CD4-positive, alpha-beta T cell (primary cell): ENCODE results near the gene SLC16A12. TPM values are rescaled to one million over a fixed set of nuclear protein-coding genes. Genes with fewer than 3 reads are reported as not detected.
A peak's percentile ranks its signal among the peaks of the same experiment; 100 is the strongest.

Experiments used
- ATAC-seq: fragments of 200-7000 bp; cut with Tn5 transposase; one replicate; pipeline ENCODE4 v1.10.0; 2022; ENCODE audit warnings: mild to moderate bottlenecking; ENCODE audit not compliant: poor library complexity
- CTCF ChIA-PET: fragments of 350-600 bp; sonication (Branson Sonifier 250); formaldehyde crosslinking; loops from one replicate; lab custom pipeline; 2021; ENCODE audit warnings: antibody characterized with exemption, inconsistent platforms; lab: Charles Lee
- POLR2A ChIA-PET: fragments of 350-600 bp; sonication (Branson Sonifier 250); formaldehyde crosslinking; loops from one replicate; lab custom pipeline; 2021; ENCODE audit warnings: antibody characterized with exemption, inconsistent platforms; lab: Charles Lee
- DNase-seq, 14 experiments: peaks; one replicate each; pipeline ENCODE4 v3.0.0-alpha.2; 2013 to 2020; ENCODE audit warnings: mixed read lengths in 2 of 14
- H3K27ac ChIP-seq, 2 donors: one replicate each; pipeline versions ENCODE4 v1.5.1 to v1.7.0; 2013; ENCODE audit warnings: low read length in 2 of 2, low read depth in 1 of 2, mild to moderate bottlenecking in 1 of 2
- H3K27me3 ChIP-seq, 2 experiments: 1 replicate in 1 of 2; 2 replicates in 1 of 2; pipeline versions ENCODE4 v1.6.1 to v1.7.0; 2013; ENCODE audit warnings: low read length in 2 of 2, control low read depth in 1 of 2, mild to moderate bottlenecking in 1 of 2, moderate library complexity in 1 of 2; ENCODE audit not compliant: insufficient read depth in 2 of 2, control insufficient read depth in 1 of 2
- H3K36me3 ChIP-seq: one replicate; pipeline ENCODE4 v1.6.1; 2013; ENCODE audit warnings: low read length, control low read depth; ENCODE audit not compliant: insufficient read depth
- H3K4me1 ChIP-seq: one replicate; pipeline ENCODE4 v1.6.1; 2013; ENCODE audit warnings: low read length, control low read depth; ENCODE audit not compliant: insufficient read depth
- H3K4me3 ChIP-seq: one replicate; pipeline ENCODE4 v1.5.1; 2013; ENCODE audit warnings: mild to moderate bottlenecking, low read length, moderate library complexity
- H3K9me3 ChIP-seq, 2 experiments: 1 replicate in 1 of 2; 2 replicates in 1 of 2; pipeline versions ENCODE4 v1.6.1 to v1.7.0; 2013; ENCODE audit warnings: low read length in 2 of 2, mild to moderate bottlenecking in 2 of 2, control low read depth in 1 of 2, moderate library complexity in 1 of 2; ENCODE audit not compliant: control insufficient read depth in 1 of 2, insufficient read depth in 1 of 2
- H3K27ac Mint-ChIP-seq: one replicate; pipeline ENCODE4 v1.8.0; 2020; ENCODE audit warnings: mixed read lengths
- H3K27me3 Mint-ChIP-seq: one replicate; pipeline ENCODE4 v1.8.0; 2021; ENCODE audit warnings: mixed read lengths
- H3K36me3 Mint-ChIP-seq: one replicate; pipeline ENCODE4 v1.8.0; 2021; ENCODE audit warnings: low read depth, mixed read lengths
- H3K4me1 Mint-ChIP-seq: one replicate; pipeline ENCODE4 v1.8.0; 2021; ENCODE audit warnings: low read depth, mixed read lengths
- H3K4me3 Mint-ChIP-seq: one replicate; pipeline ENCODE4 v1.8.0; 2020; ENCODE audit warnings: mild to moderate bottlenecking, mixed read lengths
- H3K9me3 Mint-ChIP-seq: one replicate; pipeline ENCODE4 v1.8.0; 2020; ENCODE audit warnings: mixed read lengths
- intact Hi-C, 2 experiments: fragments of 100-400 bp; cut with DNase I in 1 of 2; cut with micrococcal nuclease in 1 of 2; formaldehyde crosslinking; loops; one replicate each; pipeline versions ENCODE4 v1.15.1 to v1.9.0; 2023 to 2025; cut with DNase I, micrococcal nuclease
- total RNA-seq, 174 experiments: library from RNA in 2 of 174; stranded (reverse) in 2 of 174; gene quantifications; one replicate each; pipeline ENCODE4 v1.2.3 and lab custom pipeline; 2021 to 2026
- TF ChIP-seq, protein P1 (sequence below): fragments of 200-600 bp; IDR thresholded peaks from one replicate; pipeline ENCODE4 v1.8.0; 2022; ENCODE audit warnings: antibody characterized with exemption, mild to moderate bottlenecking

The SLC16A12 gene
- total RNA-seq, 2 experiments from 2014 or later: not detected

- Mint-ChIP-seq H3K4me1 (no peaks in the 10 kb centered on the region), H3K27ac (no peak overlapping the region), H3K4me3 (no peak overlapping the region), H3K9me3 (no peaks in the 10 kb centered on the region), H3K36me3 (no peaks in the 10 kb centered on the region), H3K27me3 (no peaks in the 10 kb centered on the region)
- TF ChIP-seq, protein P1, sequence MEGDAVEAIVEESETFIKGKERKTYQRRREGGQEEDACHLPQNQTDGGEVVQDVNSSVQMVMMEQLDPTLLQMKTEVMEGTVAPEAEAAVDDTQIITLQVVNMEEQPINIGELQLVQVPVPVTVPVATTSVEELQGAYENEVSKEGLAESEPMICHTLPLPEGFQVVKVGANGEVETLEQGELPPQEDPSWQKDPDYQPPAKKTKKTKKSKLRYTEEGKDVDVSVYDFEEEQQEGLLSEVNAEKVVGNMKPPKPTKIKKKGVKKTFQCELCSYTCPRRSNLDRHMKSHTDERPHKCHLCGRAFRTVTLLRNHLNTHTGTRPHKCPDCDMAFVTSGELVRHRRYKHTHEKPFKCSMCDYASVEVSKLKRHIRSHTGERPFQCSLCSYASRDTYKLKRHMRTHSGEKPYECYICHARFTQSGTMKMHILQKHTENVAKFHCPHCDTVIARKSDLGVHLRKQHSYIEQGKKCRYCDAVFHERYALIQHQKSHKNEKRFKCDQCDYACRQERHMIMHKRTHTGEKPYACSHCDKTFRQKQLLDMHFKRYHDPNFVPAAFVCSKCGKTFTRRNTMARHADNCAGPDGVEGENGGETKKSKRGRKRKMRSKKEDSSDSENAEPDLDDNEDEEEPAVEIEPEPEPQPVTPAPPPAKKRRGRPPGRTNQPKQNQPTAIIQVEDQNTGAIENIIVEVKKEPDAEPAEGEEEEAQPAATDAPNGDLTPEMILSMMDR: no peak
- Histone ChIP-seq H3K9me3 (no peaks in the 10 kb centered on the region), H3K36me3 (no peaks in the 10 kb centered on the region), H3K27ac (no peak overlapping the region), H3K4me3 (no peak overlapping the region), H3K4me1 (no peaks in the 10 kb centered on the region), H3K27me3 (no peaks in the 10 kb centered on the region)
- intact Hi-C loops: no loop called here
- ChIA-PET CTCF (no interaction called here), POLR2A (no interaction called here)
- DNase-seq (no peak), ATAC-seq (no peak)
Measured at GRCh38 chr10:89468191-89468965, 67.0 kb downstream of the SLC16A12 start.

GRCh38 chr10:89466599-89467035 is 68.8 kb downstream of the SLC16A12 start:
- H3K36me3 ChIP-seq: no peaks in the 10 kb centered on the region
- DNase-seq (peak in 1 of 14 experiments; percentile 2), ATAC-seq (no peak)
- H3K4me3 ChIP-seq: no peak overlapping the region
- ChIA-PET POLR2A (interaction anchor here (0.5 kb wide), 1 partner anchor 192 kb away, joined by 3 read pairs; no protein-coding TSS in a partner anchor), CTCF (interaction anchor here (0.5 kb wide), 1 partner anchor 26 kb away, joined by 3 read pairs; no protein-coding TSS in a partner anchor)
- no peaks in the 10 kb centered on the region for H3K27me3 ChIP-seq
- H3K36me3 Mint-ChIP-seq: no peaks in the 10 kb centered on the region
- no peaks in the 10 kb centered on the region for H3K4me1 ChIP-seq
- intact Hi-C loops: no loop called here
- no peak overlapping the region for H3K27ac ChIP-seq
- H3K27ac Mint-ChIP-seq: no peak overlapping the region
- H3K9me3 ChIP-seq: no peaks in the 10 kb centered on the region
- H3K4me3 Mint-ChIP-seq: no peak overlapping the region
- no peaks in the 10 kb centered on the region for H3K4me1 Mint-ChIP-seq
- no peaks in the 10 kb centered on the region for H3K27me3 Mint-ChIP-seq
- no peaks in the 10 kb centered on the region for H3K9me3 Mint-ChIP-seq
- TF ChIP-seq, protein P1: no peak

DNA sequence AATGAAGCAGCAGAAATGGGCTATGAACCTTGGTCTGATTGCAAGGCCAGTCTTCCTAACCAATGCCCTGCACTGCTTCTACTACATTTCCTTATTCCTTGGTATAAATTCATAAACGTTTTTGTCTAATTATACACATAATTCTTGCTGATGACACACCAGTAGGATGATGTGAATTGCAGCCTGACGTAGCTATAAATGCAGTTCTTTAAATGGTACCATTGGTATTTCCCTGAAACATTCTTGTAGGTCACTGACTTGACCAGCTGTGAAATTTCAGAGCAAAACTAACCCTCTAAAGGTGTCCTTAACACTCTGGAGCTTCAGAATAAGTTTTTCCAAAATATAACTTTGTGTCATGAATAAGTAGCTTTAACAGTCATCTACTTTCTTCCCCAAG is 70.2 kb downstream of the SLC16A12 start:
- DNase-seq (no peak), ATAC-seq (no peak)
- H3K27me3 Mint-ChIP-seq: peaks cover 4% of the 10 kb centered on the region
- H3K36me3 Mint-ChIP-seq: no peaks in the 10 kb centered on the region
- TF ChIP-seq, protein P1: no peak
- H3K4me3 Mint-ChIP-seq: no peak overlapping the region
- H3K4me1 Mint-ChIP-seq: no peaks in the 10 kb centered on the region
- H3K27ac Mint-ChIP-seq: no peak overlapping the region
- Histone ChIP-seq H3K4me1 (no peaks in the 10 kb centered on the region), H3K36me3 (no peaks in the 10 kb centered on the region), H3K27ac (no peak overlapping the region), H3K9me3 (no peaks in the 10 kb centered on the region), H3K27me3 (no peaks in the 10 kb centered on the region), H3K4me3 (no peak overlapping the region)
- POLR2A ChIA-PET: no interaction called here
- CTCF ChIA-PET: no interaction called here
- intact Hi-C loops: no loop called here
- H3K9me3 Mint-ChIP-seq: no peaks in the 10 kb centered on the region
